B cell (primary cell): Measurements from ENCODE around the gene PPP5C.

Experiments used
- CTCF ChIP-seq: fragments of 200-600 bp; IDR thresholded peaks from one replicate; pipeline ENCODE4 v1.8.0; 2022; ENCODE audit warnings: antibody characterized with exemption, mild to moderate bottlenecking
- EZH2 ChIP-seq: IDR thresholded peaks from 2 replicates; pipeline ENCODE4 v1.6.1; 2012; ENCODE audit warnings: borderline replicate concordance, low read depth, mild to moderate bottlenecking, moderate library complexity, low read length; ENCODE audit not compliant: insufficient read depth, poor library complexity, severe bottlenecking

GRCh38 chr19:46340051-46340659 is 6.7 kb upstream of the PPP5C start:
- TF ChIP-seq CTCF: no peak
- no peak for TF ChIP-seq EZH2
